IMR-90 (cell line): ENCODE measurements around the gene TNIP1. TPM values are rescaled to one million over a fixed set of nuclear protein-coding genes. Genes with fewer than 3 reads are reported as not detected.

ENCODE experiments used
- ATAC-seq: fragments of 200-7000 bp; cut with Tn5 transposase; 2 replicates; pipeline ENCODE4 v1.9.1; 2020; ENCODE audit warnings: low read depth, mild to moderate bottlenecking, moderate library complexity
- BruUV-seq: library from RNA; stranded (reverse); fragments of 400-500 nt; replicated peaks from 2 replicates; lab custom pipeline; 2021; lab: Mats Ljungman, UMichigan
- CTCF ChIA-PET: fragments of 300-600 bp; formaldehyde crosslinking; extraction: SDS; loops from one replicate; lab custom pipeline; 2021; ENCODE audit warnings: antibody characterized with exemption; lab: Yijun Ruan, JAX
- POLR2A ChIA-PET: fragments of 300-600 bp; sonication (Branson Sonifier 250); formaldehyde crosslinking; loops from one replicate; lab custom pipeline; 2022; ENCODE audit warnings: antibody characterized with exemption; ENCODE audit not compliant: unreplicated experiment; lab: Charles Lee
- DNase-seq: peaks from one replicate; pipeline ENCODE4 v3.0.0; 2013
- H2AFZ ChIP-seq: replicated peaks from 2 replicates; pipeline ENCODE3; 2013; ENCODE audit warnings: low read length, mild to moderate bottlenecking; ENCODE audit not compliant: poor library complexity
- H2AK5ac ChIP-seq: 2 replicates; pipeline ENCODE4 v1.6.1; 2013; ENCODE audit warnings: low read depth, low read length, inconsistent platforms
- H2AK9ac ChIP-seq: replicated peaks from 2 replicates; pipeline ENCODE3; 2013; ENCODE audit warnings: mild to moderate bottlenecking, low read depth, low read length, moderate library complexity; ENCODE audit not compliant: poor library complexity
- H2BK120ac ChIP-seq: 2 replicates; pipeline ENCODE4 v1.6.1; 2013; ENCODE audit warnings: low read depth, low read length, inconsistent platforms
- H2BK15ac ChIP-seq: 3 replicates; pipeline ENCODE4 v1.6.1; 2013; ENCODE audit warnings: low read depth, low read length, inconsistent platforms
- H2BK20ac ChIP-seq: 2 replicates; pipeline ENCODE4 v1.6.1; 2013; ENCODE audit warnings: low read depth, mild to moderate bottlenecking, inconsistent platforms, low read length, moderate library complexity
- H2BK5ac ChIP-seq: 2 replicates; pipeline ENCODE4 v1.6.1; 2013; ENCODE audit warnings: mild to moderate bottlenecking, low read depth, low read length, inconsistent platforms; ENCODE audit not compliant: poor library complexity, severe bottlenecking
- H3K14ac ChIP-seq: replicated peaks from 2 replicates; pipeline ENCODE4 v1.6.1; 2013; ENCODE audit warnings: low read depth, low read length, inconsistent platforms
- H3K18ac ChIP-seq: 2 replicates; pipeline ENCODE4 v1.6.1; 2013; ENCODE audit warnings: low read depth, low read length, control low read depth
- H3K23ac ChIP-seq: 2 replicates; pipeline ENCODE4 v1.6.1; 2013; ENCODE audit warnings: low read depth, low read length, inconsistent platforms
- H3K27ac ChIP-seq: 2 replicates; pipeline ENCODE4 v1.5.1; 2013; ENCODE audit warnings: mild to moderate bottlenecking, control low read depth, low read length; ENCODE audit not compliant: insufficient read depth
- H3K27me3 ChIP-seq: 2 replicates; pipeline ENCODE4 v1.6.1; 2013; ENCODE audit warnings: low read length; ENCODE audit not compliant: control insufficient read depth, insufficient read depth
- H3K36me3 ChIP-seq: 2 replicates; pipeline ENCODE4 v1.6.1; 2013; ENCODE audit warnings: low read length, mixed read lengths; ENCODE audit not compliant: control insufficient read depth, insufficient read depth
- H3K4ac ChIP-seq: 2 replicates; pipeline ENCODE4 v1.6.1; 2013; ENCODE audit warnings: low read depth, low read length, inconsistent platforms
- H3K4me1 ChIP-seq: 2 replicates; pipeline ENCODE4 v1.6.1; 2013; ENCODE audit warnings: low read length, mixed read lengths; ENCODE audit not compliant: control insufficient read depth, insufficient read depth
- H3K4me2 ChIP-seq: 2 replicates; pipeline ENCODE4 v1.6.1; 2013; ENCODE audit warnings: low read depth, mild to moderate bottlenecking, control low read depth, low read length, moderate library complexity
- H3K4me3 ChIP-seq: 2 replicates; pipeline ENCODE4 v1.5.1; 2013; ENCODE audit warnings: low read depth, mild to moderate bottlenecking, control low read depth, low read length, moderate library complexity; ENCODE audit not compliant: insufficient read depth
- H3K56ac ChIP-seq: 2 replicates; pipeline ENCODE4 v1.6.1; 2013; ENCODE audit warnings: low read length, inconsistent platforms; ENCODE audit not compliant: insufficient read depth; ENCODE audit errors: extremely low read depth
- H3K79me1 ChIP-seq, 2 experiments: 2 replicates each; pipeline ENCODE4 v1.6.1; 2013; ENCODE audit warnings: low read length in 2 of 2, inconsistent platforms in 1 of 2, low read depth in 1 of 2
- H3K9ac ChIP-seq: 2 replicates; pipeline ENCODE4 v1.6.1; 2013; ENCODE audit warnings: low read depth, low read length, control low read depth
- H3K9me1 ChIP-seq: 2 replicates; pipeline ENCODE4 v1.6.1; 2013; ENCODE audit warnings: low read length, inconsistent platforms; ENCODE audit not compliant: insufficient read depth
- H3K9me3 ChIP-seq: 2 replicates; pipeline ENCODE4 v1.6.1; 2013; ENCODE audit warnings: low read length; ENCODE audit not compliant: control insufficient read depth, insufficient read depth
- H4K20me1 ChIP-seq: 2 replicates; pipeline ENCODE4 v1.6.1; 2013; ENCODE audit warnings: low read length, inconsistent platforms; ENCODE audit not compliant: insufficient read depth
- H4K5ac ChIP-seq: 2 replicates; pipeline ENCODE4 v1.6.1; 2013; ENCODE audit warnings: mild to moderate bottlenecking, low read depth, low read length, control low read depth
- H4K8ac ChIP-seq, 2 experiments: 2 replicates each; pipeline ENCODE4 v1.6.1; 2013; ENCODE audit warnings: low read depth in 2 of 2, low read length in 2 of 2, control low read depth in 1 of 2, inconsistent platforms in 1 of 2
- H4K91ac ChIP-seq: 2 replicates; pipeline ENCODE4 v1.6.1; 2013; ENCODE audit warnings: low read depth, low read length, inconsistent platforms; ENCODE audit not compliant: insufficient read depth
- NFE2L2 ChIP-seq: fragments of 150-350 bp; IDR thresholded peaks from 2 replicates; pipeline ENCODE4 v1.6.1; 2016; ENCODE audit warnings: low read depth, mild to moderate bottlenecking, low read length
- RAD21 ChIP-seq: IDR thresholded peaks from 2 replicates; pipeline ENCODE4 v1.6.1; 2012; ENCODE audit warnings: low read length, improper control_type of control experiment
- RCOR1 ChIP-seq: IDR thresholded peaks from 2 replicates; pipeline ENCODE4 v1.6.1; 2012; ENCODE audit warnings: mild to moderate bottlenecking, low read length, improper control_type of control experiment; ENCODE audit not compliant: insufficient replicate concordance
- SMC3 ChIP-seq: fragments of 150-350 bp; IDR thresholded peaks from 2 replicates; pipeline ENCODE4 v1.6.1; 2016; ENCODE audit warnings: low read depth, mild to moderate bottlenecking, antibody characterized with exemption, low read length, moderate library complexity
- WGBS, 2 experiments: methylation state at CpG; one replicate each; pipeline versions ENCODE4 v1.1.5 to v1.1.7; 2013; ENCODE audit warnings: missing lambda C conversion rate in 2 of 2; ENCODE audit not compliant: insufficient read length in 1 of 2; ENCODE audit errors: extremely low coverage in 2 of 2; 5-methylcytosine and 5-hydroxymethylcytosine counted together
- dilution Hi-C: fragments of 300-500 bp; cut with HindIII; formaldehyde crosslinking; loops from one replicate; pipeline ENCODE4 v1.14.3; 2018; ENCODE audit warnings: low sequenced_read_pairs; ENCODE audit not compliant: unreplicated experiment
- in situ Hi-C: fragments of 300-500 bp; cut with MboI; formaldehyde crosslinking; loops from 3 replicates; pipeline ENCODE4 v1.14.3; 2019; ENCODE audit warnings: low sequenced_read_pairs, inconsistent platforms, mixed read lengths
- intact Hi-C: fragments of 100-400 bp; cut with micrococcal nuclease; formaldehyde crosslinking; loops from 2 replicates; pipeline ENCODE4 v1.10.0; 2022
- polyA plus RNA-seq, 3 experiments: library from polyadenylated mRNA; depleted of rRNA; stranded (reverse); fragments of >200 nt; gene quantifications; 2 replicates each; pipeline ENCODE4 v1.2.3, GENCODE V29; 2012; ENCODE audit warnings: low replicate concordance in 1 of 3
- total RNA-seq: library from RNA; depleted of rRNA; stranded (reverse); fragments of >200 nt; gene quantifications from 2 replicates; pipeline ENCODE4 v1.2.3, GENCODE V29; 2012
- TF ChIP-seq, protein P1 (sequence below): conservative IDR thresholded peaks from 2 replicates; pipeline ENCODE4 v1.5.1; 2012; ENCODE audit warnings: mild to moderate bottlenecking, low read depth, low read length, improper control_type of control experiment
- TF ChIP-seq, protein P2 (sequence below): fragments of 150-350 bp; IDR thresholded peaks from 2 replicates; pipeline ENCODE4 v1.6.1; 2017; ENCODE audit warnings: mild to moderate bottlenecking, antibody characterized with exemption, low read length, low read depth
- TF ChIP-seq, protein P3 (sequence below): fragments of 150-350 bp; IDR thresholded peaks from 2 replicates; pipeline ENCODE4 v1.6.1; 2016; ENCODE audit warnings: low read depth, mild to moderate bottlenecking, low read length, moderate library complexity, borderline replicate concordance

TNIP1 gene
- total and polyA plus RNA-seq, 2 of the 4 experiments (the other 2 are of a cell fraction) = 63.8 to 92.8 TPM

DNA sequence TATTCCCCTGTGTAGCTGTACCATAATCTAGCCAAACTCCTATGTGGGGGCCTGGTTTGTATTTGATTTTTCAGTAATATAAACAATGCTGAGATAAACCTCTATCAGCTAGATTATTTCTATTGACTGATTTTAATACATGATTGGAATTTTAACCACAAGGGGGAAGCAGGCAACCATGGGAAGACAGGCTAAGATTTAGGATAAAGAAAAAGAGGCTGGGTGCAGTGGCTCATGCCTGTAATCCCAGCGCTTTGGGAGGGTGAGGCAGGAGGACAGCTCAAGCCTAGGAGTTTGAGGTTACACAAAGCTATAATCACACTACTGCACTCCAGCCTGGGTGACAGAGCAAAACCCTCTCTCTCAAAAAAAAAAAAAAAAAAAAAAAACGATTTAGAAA, 78.6 kb downstream of the TNIP1 start:
- CTCF ChIA-PET = interaction anchor here (0.6 to 1.4 kb wide), 8 partner anchors 36 to 652 kb away, joined by 3 to 12 read pairs (median 4); no protein-coding TSS in a partner anchor
- H2AK5ac ChIP-seq = no peak overlapping the region
- dilution Hi-C loops = no loop called here

More for the DNA sequence above, 78.6 kb downstream of the TNIP1 start:
- H3K56ac ChIP-seq = no peak overlapping the region
- no peak overlapping the region for H4K91ac ChIP-seq
- peaks cover 11% of the 10 kb centered on the region for H3K27me3 ChIP-seq
- ATAC-seq = peak; percentile 46
- intact Hi-C loops = loop anchor here (1.0 to 5.0 kb wide), 5 partner anchors 49 to 650 kb away; no protein-coding TSS in a partner anchor
- H2AFZ ChIP-seq = no peak overlapping the region
- H4K8ac ChIP-seq = no peak overlapping the region
- no TSS peak for BruUV-seq
- in situ Hi-C loops = no loop called here
- no peak overlapping the region for H3K4me3 ChIP-seq
- no peak overlapping the region for H3K23ac ChIP-seq
- no peak overlapping the region for H3K4me2 ChIP-seq
- H3K9me1 ChIP-seq = peaks cover 7% of the 10 kb centered on the region; the same call in 1 of the 2 replicates
- H3K18ac ChIP-seq = no peak overlapping the region
- no peak overlapping the region for H2AK9ac ChIP-seq
- no peaks in the 10 kb centered on the region for H3K9me3 ChIP-seq
- peak; percentile 41 for DNase-seq
- no peak overlapping the region for H3K27ac ChIP-seq
- H2BK20ac ChIP-seq = no peak overlapping the region
- POLR2A ChIA-PET = interaction anchor here (0.7 kb wide), 1 partner anchor 10 kb away, joined by 4 read pairs; no protein-coding TSS in a partner anchor
- TF ChIP-seq NFE2L2 = no peak
- TF ChIP-seq SMC3 = peak; percentile 54
- TF ChIP-seq, protein P1, sequence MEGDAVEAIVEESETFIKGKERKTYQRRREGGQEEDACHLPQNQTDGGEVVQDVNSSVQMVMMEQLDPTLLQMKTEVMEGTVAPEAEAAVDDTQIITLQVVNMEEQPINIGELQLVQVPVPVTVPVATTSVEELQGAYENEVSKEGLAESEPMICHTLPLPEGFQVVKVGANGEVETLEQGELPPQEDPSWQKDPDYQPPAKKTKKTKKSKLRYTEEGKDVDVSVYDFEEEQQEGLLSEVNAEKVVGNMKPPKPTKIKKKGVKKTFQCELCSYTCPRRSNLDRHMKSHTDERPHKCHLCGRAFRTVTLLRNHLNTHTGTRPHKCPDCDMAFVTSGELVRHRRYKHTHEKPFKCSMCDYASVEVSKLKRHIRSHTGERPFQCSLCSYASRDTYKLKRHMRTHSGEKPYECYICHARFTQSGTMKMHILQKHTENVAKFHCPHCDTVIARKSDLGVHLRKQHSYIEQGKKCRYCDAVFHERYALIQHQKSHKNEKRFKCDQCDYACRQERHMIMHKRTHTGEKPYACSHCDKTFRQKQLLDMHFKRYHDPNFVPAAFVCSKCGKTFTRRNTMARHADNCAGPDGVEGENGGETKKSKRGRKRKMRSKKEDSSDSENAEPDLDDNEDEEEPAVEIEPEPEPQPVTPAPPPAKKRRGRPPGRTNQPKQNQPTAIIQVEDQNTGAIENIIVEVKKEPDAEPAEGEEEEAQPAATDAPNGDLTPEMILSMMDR = peak; percentile 64
- TF ChIP-seq, protein P2, sequence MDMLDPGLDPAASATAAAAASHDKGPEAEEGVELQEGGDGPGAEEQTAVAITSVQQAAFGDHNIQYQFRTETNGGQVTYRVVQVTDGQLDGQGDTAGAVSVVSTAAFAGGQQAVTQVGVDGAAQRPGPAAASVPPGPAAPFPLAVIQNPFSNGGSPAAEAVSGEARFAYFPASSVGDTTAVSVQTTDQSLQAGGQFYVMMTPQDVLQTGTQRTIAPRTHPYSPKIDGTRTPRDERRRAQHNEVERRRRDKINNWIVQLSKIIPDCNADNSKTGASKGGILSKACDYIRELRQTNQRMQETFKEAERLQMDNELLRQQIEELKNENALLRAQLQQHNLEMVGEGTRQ = no peak
- TF ChIP-seq RAD21 = peak; percentile 72
- no peak for TF ChIP-seq RCOR1
- TF ChIP-seq, protein P3, sequence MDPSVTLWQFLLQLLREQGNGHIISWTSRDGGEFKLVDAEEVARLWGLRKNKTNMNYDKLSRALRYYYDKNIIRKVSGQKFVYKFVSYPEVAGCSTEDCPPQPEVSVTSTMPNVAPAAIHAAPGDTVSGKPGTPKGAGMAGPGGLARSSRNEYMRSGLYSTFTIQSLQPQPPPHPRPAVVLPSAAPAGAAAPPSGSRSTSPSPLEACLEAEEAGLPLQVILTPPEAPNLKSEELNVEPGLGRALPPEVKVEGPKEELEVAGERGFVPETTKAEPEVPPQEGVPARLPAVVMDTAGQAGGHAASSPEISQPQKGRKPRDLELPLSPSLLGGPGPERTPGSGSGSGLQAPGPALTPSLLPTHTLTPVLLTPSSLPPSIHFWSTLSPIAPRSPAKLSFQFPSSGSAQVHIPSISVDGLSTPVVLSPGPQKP = no peak
- no peaks in the 10 kb centered on the region for H3K79me1 ChIP-seq
- H2BK120ac ChIP-seq = no peak overlapping the region
- no peaks in the 10 kb centered on the region for H4K20me1 ChIP-seq
- H2BK15ac ChIP-seq = no peak overlapping the region
- no peak overlapping the region for H4K5ac ChIP-seq
- peaks cover 12% of the 10 kb centered on the region; the same call in 1 of the 2 replicates for H3K4me1 ChIP-seq
- no CpG with 5 or more reads among the region's 2 CpGs for WGBS, 2 experiments
- no peaks in the 10 kb centered on the region for H3K36me3 ChIP-seq
- H3K9ac ChIP-seq = no peak overlapping the region
- no peak overlapping the region for H2BK5ac ChIP-seq
- H3K14ac ChIP-seq = no peak overlapping the region
- no peak overlapping the region for H3K4ac ChIP-seq
